Anterior cingulate cortex (tissue), 58 donors: Measurements from ENCODE around the gene FOXP4.

Experiments used
- DNase-seq, 58 donors: peaks; one replicate each; lab custom pipeline; 2025; lab: John Stamatoyannopoulos, UW

The FOXP4 gene

GRCh38 chr6:41579088-41579610 is 33.0 kb downstream of the FOXP4 start:
- DNase-seq = no peak

GRCh38 chr6:41580690-41581089 is 34.5 kb downstream of the FOXP4 start:
- no peak for DNase-seq

- peak in 3 of 58 donors; percentile 8 to 66 (median 16) for DNase-seq
Observed at GRCh38 chr6:41581381-41581991, 35.3 kb downstream of the FOXP4 start.

- DNase-seq = no peak
Observed at GRCh38 chr6:41582540-41582939, 36.4 kb downstream of the FOXP4 start.

GRCh38 chr6:41583565-41583964 is 37.4 kb downstream of the FOXP4 start:
- DNase-seq = no peak

- DNase-seq = no peak
Observed at GRCh38 chr6:41584205-41584604, 38.0 kb downstream of the FOXP4 start.

- no peak for DNase-seq
Observed at GRCh38 chr6:41584668-41585205, 38.6 kb downstream of the FOXP4 start.

GRCh38 chr6:41585605-41586004 is 39.4 kb downstream of the FOXP4 start:
- no peak for DNase-seq

GRCh38 chr6:41586252-41587007 is 40.2 kb downstream of the FOXP4 start:
- DNase-seq = peak in 53 of 58 donors; percentile 13 to 83 (median 51)

- DNase-seq = peak in 2 of 58 donors; percentile 15 to 21
Observed at GRCh38 chr6:41587131-41587879, 41.1 kb downstream of the FOXP4 start.

- peak in 12 of 58 donors; percentile 5 to 42 (median 22) for DNase-seq
Observed at GRCh38 chr6:41588111-41588510, 41.9 kb downstream of the FOXP4 start.

- peak in 9 of 58 donors; percentile 10 to 24 (median 16) for DNase-seq
Observed at GRCh38 chr6:41589223-41589622, 43.0 kb downstream of the FOXP4 start.

- no peak for DNase-seq
Observed at GRCh38 chr6:41589636-41590622, 43.7 kb downstream of the FOXP4 start.

- DNase-seq = no peak
Observed at GRCh38 chr6:41591122-41591521, 44.9 kb downstream of the FOXP4 start.

- peak in 55 of 58 donors; percentile 20 to 85 (median 58) for DNase-seq
Observed at GRCh38 chr6:41591859-41592502, 45.8 kb downstream of the FOXP4 start.

GRCh38 chr6:41593406-41593805 is 47.2 kb downstream of the FOXP4 start:
- peak in 3 of 58 donors; percentile 8 to 25 (median 17) for DNase-seq

- no peak for DNase-seq
Observed at GRCh38 chr6:41593839-41594238, 47.7 kb downstream of the FOXP4 start.

GRCh38 chr6:41594326-41594725 is 48.1 kb downstream of the FOXP4 start:
- DNase-seq = no peak

GRCh38 chr6:41594766-41595165 is 48.6 kb downstream of the FOXP4 start:
- DNase-seq = no peak
